ENCODE results near the gene C16orf95. TPM values are rescaled to one million over a fixed set of nuclear protein-coding genes. Genes with fewer than 3 reads are reported as not detected.

C16orf95 gene
- polyA plus RNA-seq, 3 donors: 4.3 to 5.0 (median 5.0) TPM

GRCh38 chr16:87336434-87337240 lies 19.4 kb upstream of the C16orf95 start:
- DNase-seq (ENCODE audit: extremely low read depth in 1 of 11, low read depth in 9 of 11, low spot score in 4 of 11): no peak

- DNase-seq (ENCODE audit: extremely low read depth in 1 of 11, low read depth in 9 of 11, low spot score in 4 of 11): no peak
Measured at GRCh38 chr16:87335625-87336433, 18.6 kb upstream of the C16orf95 start.

GRCh38 chr16:87334651-87335624 lies 17.7 kb upstream of the C16orf95 start:
- DNase-seq (ENCODE audit: extremely low read depth in 1 of 11, low read depth in 9 of 11, low spot score in 4 of 11): no peak

GRCh38 chr16:87333581-87334331 lies 16.6 kb upstream of the C16orf95 start:
- no peak for DNase-seq (ENCODE audit: extremely low read depth in 1 of 11, low read depth in 9 of 11, low spot score in 4 of 11)

DNA sequence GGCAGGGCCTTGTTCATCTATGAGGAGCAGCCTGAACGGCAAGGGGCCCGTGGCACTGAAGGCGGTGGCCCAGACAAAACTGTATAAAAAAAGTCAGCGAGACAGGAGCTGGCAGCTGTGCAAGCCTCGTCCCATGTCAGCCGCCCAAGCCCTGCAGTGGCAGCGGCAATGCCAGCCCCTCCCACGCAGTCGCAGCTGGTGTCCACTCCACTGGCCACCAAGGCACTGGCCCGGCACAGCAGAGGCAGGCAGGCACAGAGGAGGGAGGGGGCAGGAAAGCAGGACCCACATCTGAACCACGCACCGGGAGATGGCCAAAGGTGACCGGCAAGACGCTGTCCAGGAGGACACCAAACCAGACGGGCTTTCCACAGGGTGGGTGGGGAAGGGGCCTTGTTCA lies 15.9 kb upstream of the C16orf95 start:
- DNase-seq (ENCODE audit: extremely low read depth in 1 of 11, low read depth in 9 of 11, low spot score in 4 of 11): no peak

DNA sequence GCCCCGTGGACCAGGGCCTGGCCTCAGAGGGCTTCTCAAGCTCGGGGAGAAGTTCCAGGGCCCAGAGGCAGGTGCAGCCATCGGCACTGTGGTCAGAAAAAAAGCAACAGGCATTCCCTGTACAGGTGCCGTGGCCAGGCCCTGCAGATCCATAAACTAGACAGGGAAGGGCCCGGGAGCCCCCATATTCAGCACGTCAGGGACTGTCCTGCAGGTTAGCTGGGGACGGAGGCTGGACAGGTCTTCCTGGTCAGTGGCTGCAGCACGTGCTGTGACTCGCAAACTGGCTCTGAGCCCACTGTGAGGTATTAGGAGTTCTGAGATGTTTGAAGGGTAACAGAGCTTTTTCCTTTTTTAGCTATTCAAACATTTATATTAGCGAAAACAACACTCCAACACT lies 15.0 kb upstream of the C16orf95 start:
- no peak for DNase-seq (ENCODE audit: extremely low read depth in 1 of 11, low read depth in 9 of 11, low spot score in 4 of 11)

- no peak for DNase-seq (ENCODE audit: extremely low read depth in 1 of 11, low read depth in 9 of 11, low spot score in 4 of 11)
Measured at GRCh38 chr16:87331241-87331801, 14.1 kb upstream of the C16orf95 start.

GRCh38 chr16:87330646-87331045 lies 13.5 kb upstream of the C16orf95 start:
- no peak for DNase-seq (ENCODE audit: extremely low read depth in 1 of 11, low read depth in 9 of 11, low spot score in 4 of 11)

DNA sequence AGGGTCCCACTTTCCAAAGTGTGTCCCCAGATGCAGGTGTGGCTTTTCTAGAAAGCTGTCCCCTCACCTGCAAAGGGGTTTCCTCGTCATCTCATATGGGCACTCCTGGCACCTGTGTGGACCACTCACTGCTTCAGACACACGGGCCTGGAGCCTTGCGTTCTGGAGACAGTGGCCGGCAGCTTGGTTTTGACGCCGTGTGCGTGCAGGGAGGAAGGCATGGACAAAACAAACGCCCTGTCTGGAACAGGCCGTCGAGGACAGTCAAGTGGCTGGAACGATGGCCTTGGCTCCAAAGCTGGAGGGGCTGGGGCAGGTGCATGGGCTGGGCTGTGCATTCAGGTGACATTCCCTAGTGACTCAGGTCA lies 13.0 kb upstream of the C16orf95 start:
- no peak for DNase-seq (ENCODE audit: extremely low read depth in 1 of 11, low read depth in 9 of 11, low spot score in 4 of 11)

DNA sequence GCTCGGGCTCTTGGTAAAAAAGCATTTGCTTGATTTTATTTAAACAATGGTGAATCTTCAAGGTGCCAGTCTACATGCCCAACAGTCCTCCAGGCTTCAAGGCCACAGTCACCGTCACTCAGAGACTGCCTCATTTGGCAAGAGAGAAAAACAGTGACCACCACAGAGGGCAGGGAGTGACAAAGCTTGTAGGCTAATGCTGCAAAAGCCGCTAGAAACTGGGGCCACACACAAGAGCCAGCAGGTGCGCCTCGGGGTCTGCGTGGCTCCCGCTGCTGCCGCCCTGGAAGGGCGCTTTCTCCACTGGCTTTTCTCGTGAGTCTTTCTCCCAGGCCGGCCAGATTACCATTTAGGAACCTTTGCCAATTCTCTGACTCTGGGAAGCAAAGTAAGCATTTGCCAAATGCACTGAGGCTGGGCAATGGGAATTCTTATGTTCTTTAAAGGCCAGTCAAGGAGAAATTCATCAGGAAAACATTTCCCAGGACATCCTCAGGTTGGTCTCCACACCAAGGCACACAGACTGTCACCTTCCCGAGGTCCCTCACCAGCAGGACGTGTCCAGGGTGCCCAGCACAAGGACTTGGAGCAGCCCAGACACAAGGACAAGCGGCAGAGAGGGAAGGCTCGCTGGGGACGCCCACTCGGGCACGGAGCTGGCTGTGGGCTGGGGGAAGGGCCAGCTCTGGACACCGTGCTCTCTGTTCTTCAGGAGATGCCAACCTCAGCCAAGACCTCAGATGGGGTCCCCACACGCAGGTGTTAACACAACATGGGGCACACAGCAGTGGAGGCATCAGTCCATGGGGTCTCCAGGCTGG lies 12.5 kb upstream of the C16orf95 start:
- DNase-seq (ENCODE audit: extremely low read depth in 1 of 11, low read depth in 9 of 11, low spot score in 4 of 11): no peak

DNA sequence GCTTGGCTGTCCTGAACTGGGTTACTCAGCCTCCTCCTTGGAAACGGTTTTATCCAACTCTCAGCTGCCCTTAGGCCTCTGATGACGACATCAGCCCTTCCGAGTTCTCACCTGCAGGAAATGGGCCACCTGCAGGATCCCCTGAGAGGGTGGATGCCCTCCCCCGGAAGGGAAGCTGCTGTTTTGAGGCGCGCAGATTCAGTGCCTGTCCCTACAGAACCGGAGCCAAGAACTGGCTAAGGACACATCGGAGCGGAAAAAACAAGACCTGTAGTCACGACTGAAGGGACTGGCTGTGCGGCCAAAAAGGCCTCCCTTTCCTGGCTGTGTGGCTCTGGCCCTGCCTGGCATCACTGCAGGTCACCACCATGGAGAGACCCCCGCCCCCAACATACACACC lies 11.7 kb upstream of the C16orf95 start:
- no peak for DNase-seq (ENCODE audit: extremely low read depth in 1 of 11, low read depth in 9 of 11, low spot score in 4 of 11)

DNA sequence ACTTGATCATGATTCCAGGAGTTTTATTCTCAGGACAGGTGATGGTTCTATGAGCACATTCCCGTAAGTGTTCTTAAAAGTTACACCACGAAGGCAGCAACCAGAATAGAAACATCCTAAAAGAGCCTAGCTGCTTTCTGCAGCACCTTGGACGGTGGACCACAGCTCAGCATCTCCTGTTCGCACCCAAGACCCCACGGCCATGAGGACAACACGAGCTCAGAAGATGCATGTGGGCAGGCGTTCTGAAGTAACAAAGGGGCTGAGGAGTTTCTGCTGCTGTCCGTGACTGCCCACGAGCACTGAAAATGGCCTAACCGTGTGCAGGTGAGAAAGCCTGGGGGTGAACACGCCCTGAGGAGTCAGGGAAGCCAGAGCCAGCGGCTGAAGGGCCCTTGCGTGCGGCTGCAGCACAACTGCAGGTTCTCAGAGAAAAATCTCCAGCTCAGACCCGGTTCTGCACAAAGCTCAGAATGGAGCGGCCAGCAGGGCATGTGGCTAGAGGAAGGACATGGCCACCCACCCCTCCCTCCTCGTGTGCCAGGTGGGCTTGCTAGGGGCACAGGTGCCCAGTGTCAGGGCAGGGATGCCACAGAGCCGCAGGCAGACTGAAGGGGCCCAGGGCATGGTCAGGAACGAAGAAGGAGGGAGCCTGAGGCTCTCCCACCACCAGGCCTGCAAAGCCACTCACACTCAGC lies 10.8 kb upstream of the C16orf95 start:
- no peak for DNase-seq (ENCODE audit: extremely low read depth in 1 of 11, low read depth in 9 of 11, low spot score in 4 of 11)

GRCh38 chr16:87326151-87326571 lies 9.0 kb upstream of the C16orf95 start:
- no peak for DNase-seq (ENCODE audit: extremely low read depth in 1 of 11, low read depth in 9 of 11, low spot score in 4 of 11)

DNA sequence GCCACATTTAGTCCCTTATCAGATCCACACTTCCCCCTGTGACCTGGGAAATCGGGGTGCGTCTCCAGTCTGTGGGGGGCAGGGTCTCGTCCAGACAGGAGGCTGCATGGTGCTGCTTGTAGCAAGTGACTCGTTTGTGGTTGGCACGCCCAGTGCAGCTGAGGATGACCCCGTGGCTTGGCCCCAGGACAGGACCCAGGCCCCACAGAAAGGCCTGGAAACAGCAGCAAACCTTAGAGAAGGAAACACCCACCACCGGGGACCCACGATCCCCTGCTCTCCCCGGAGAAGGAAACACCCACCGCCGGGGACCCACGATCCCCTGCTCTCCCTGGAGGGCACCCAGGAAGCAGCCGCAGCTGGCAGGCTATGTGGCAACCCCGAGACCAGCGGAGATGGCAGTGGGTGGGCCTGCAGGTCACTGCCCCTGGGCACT lies 8.2 kb upstream of the C16orf95 start:
- DNase-seq (ENCODE audit: extremely low read depth in 1 of 11, low read depth in 9 of 11, low spot score in 4 of 11): no peak

DNA sequence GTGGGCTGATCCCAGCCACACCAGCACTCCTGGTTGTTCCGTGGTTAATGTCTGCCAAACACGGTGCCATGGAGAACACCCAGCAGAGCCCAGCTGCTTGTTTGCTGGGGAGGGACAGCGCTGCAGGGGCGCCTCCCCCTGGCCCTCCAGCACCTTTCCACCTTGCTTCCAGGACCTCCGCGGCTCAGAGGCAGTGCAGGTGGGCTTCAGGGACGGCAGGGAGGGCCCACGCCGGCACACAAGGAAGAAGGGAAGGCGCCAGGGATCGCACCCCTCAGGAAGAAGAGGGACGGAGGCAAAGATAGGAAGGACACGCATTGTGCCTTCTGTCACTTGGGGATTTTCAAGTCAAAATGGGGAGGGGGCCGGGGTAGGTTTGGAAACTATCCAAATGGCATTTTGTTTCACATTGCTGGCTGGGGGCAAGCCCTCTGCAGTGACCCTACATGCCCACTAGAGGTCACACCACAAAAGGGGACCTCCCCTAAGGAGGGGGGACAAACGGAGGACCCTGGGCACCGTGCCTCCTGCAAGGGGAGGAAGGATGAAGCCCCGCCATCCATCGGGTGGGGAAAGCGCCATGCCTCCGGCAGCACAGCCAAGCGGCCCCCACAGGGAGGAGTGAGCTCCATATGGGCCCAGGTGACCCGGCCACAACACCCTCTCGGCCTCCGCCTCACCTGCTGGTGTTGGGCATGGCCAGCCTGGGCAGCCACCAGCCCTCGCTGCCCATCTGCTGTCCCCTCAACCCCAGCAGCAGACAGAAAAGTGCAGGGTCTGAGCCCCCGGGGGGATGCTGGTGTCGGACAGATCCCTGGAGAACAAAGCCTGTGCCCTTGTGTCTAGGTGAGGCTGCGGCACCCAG lies 7.5 kb upstream of the C16orf95 start:
- peak in 5 of 11 donors; percentile 10 to 35 (median 22) for DNase-seq (ENCODE audit: extremely low read depth in 1 of 11, low read depth in 9 of 11, low spot score in 4 of 11)
